Renal cortical epithelial cell (primary cell): ENCODE measurements around the gene ANKEF1. TPM values are rescaled to one million over a fixed set of nuclear protein-coding genes. Genes with fewer than 3 reads are reported as not detected.
A peak's percentile ranks its signal among the peaks of the same experiment; 100 is the strongest.
"Not testable (repeated sequence)": the region's sequence is repeated elsewhere in the genome, so short reads cannot be mapped to it uniquely, and the experiment has no call there.

Source experiments
- DNase-seq: peaks from one replicate; pipeline ENCODE4 v3.0.0-alpha.2; 2011; ENCODE audit warnings: low read depth
- total RNA-seq: library from RNA; depleted of rRNA; stranded (reverse); fragments of >200 nt; gene quantifications from 2 replicates; pipeline ENCODE4 v1.2.3, GENCODE V29; 2014

The ANKEF1 gene
- total RNA-seq, 1 donor from 2014 or later: 11.5 TPM

- not testable (repeated sequence) for DNase-seq
Measured at GRCh38 chr20:10032269-10032668, 2.5 kb upstream of the ANKEF1 start.

GRCh38 chr20:10033905-10034650, 709 bp upstream of the ANKEF1 start:
- no peak for DNase-seq

GRCh38 chr20:10036321-10036720, 1.5 kb downstream of the ANKEF1 start:
- not testable (repeated sequence) for DNase-seq

GRCh38 chr20:10040070-10040975, 5.5 kb downstream of the ANKEF1 start:
- peak; percentile 58 for DNase-seq

- DNase-seq: no peak
Measured at GRCh38 chr20:10042086-10042485, 7.3 kb downstream of the ANKEF1 start.

GRCh38 chr20:10047427-10047826, 12.6 kb downstream of the ANKEF1 start:
- no peak for DNase-seq

- no peak for DNase-seq
Measured at GRCh38 chr20:10051185-10051584, 16.4 kb downstream of the ANKEF1 start.

GRCh38 chr20:10059006-10059405, 24.2 kb downstream of the ANKEF1 start:
- DNase-seq: no peak

- DNase-seq: peak; percentile 37
Measured at GRCh38 chr20:10060226-10060625, 25.4 kb downstream of the ANKEF1 start.

GRCh38 chr20:10061641-10062040, 26.9 kb downstream of the ANKEF1 start:
- DNase-seq: no peak

- DNase-seq: no peak
Measured at GRCh38 chr20:10063482-10063881, 28.7 kb downstream of the ANKEF1 start.

GRCh38 chr20:10064611-10065010, 29.8 kb downstream of the ANKEF1 start:
- DNase-seq: no peak

- no peak for DNase-seq
Measured at GRCh38 chr20:10065154-10065833, 30.5 kb downstream of the ANKEF1 start.

- no peak for DNase-seq
Measured at GRCh38 chr20:10067321-10067720, 32.5 kb downstream of the ANKEF1 start.

GRCh38 chr20:10074513-10074912, 39.7 kb downstream of the ANKEF1 start:
- DNase-seq: peak; percentile 73

GRCh38 chr20:10075606-10076005, 40.8 kb downstream of the ANKEF1 start:
- DNase-seq: no peak

GRCh38 chr20:10076126-10077080, 41.6 kb downstream of the ANKEF1 start:
- DNase-seq: peak; percentile 46

- no peak for DNase-seq
Measured at GRCh38 chr20:10077081-10077471, 42.3 kb downstream of the ANKEF1 start.

- DNase-seq: no peak
Measured at GRCh38 chr20:10077886-10078285, 43.1 kb downstream of the ANKEF1 start.

- no peak for DNase-seq
Measured at GRCh38 chr20:10078403-10078802, 43.6 kb downstream of the ANKEF1 start.

GRCh38 chr20:10079964-10080363, 45.2 kb downstream of the ANKEF1 start:
- peak; percentile 74 for DNase-seq
